ENCODE data around the gene TBXA2R.
A peak's percentile ranks its signal among the peaks of the same experiment; 100 is the strongest.

TBXA2R gene

GRCh38 chr19:3619631-3620012 lies 12.9 kb upstream of the TBXA2R start:
- DNase-seq (ENCODE audit: low read depth), result no peak

DNA sequence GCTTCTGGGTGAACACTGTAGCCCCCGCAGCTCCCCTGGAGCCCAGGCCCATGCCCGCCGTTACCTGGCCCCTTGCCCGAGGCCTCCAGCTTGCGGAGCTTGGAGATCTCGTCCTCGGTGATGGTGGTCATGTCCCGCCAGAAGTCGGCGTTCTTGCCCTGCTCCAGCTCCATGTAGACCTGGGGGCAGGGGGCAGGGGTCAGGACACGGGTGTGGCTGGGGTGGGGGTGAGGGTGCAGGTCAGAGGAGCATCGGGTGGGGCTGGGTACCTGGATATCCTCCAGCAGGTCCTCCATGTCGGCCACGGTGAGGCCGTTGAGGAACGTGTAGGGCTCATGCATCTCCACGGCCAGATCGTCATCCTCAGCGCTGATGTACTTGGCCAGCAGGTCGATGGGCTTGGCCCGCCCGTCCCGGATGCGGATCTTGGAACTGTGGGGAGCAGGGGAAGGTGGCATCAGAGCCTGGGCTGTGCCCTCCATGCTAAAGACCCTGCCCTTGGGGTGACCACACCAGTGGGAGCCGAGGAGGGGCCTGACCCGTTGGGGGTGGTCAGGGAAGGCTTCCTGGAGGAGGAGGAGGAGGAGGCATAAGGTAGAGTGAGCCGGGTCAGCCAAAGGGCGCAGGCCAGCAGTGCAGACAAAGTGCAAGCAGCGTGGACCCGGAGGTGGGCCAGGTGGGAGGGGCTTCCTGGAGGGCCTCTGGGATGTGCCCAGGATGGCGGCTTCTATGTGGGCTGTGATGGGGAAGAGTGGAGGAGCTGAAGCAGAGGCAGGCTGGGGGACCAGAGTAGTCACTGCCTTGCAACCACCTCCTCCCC lies 12.3 kb upstream of the TBXA2R start:
- DNase-seq (ENCODE audit: low read depth), result no peak

DNA sequence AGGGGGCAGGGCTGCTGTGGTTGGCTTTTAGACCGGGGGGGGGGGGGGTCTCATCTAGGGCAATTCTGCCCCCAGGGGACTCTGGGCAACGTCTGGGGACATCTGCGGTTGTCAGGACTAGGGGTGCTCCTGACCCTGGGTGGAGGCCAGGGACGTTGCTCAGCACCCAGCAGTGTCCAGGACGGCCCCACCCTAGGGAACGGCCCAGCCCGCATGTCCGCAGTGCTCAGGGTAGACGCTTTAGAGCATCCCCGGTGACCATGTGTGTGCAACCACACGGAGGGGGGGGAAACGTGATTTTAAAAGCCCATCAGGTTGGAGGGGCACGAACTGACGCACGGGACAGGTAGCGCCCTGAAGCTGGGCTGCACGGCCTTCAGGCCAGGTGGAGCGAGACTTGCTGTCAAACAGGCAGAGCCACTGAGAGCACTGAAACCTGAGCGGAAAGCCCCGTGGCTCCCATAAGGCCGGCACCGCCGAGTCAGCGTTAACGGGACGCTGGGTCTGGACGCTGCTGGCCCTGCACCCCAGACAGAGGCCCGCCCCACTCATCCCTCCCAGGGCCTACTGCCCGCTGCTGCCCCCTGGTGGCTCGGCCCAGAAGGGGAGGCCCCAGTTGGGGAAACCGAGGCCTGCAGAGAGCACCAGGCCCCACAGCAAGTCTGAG lies 11.6 kb upstream of the TBXA2R start:
- peak; percentile 36 for DNase-seq (ENCODE audit: low read depth)

- no peak for DNase-seq (ENCODE audit: low read depth)
Observed at GRCh38 chr19:3617463-3617862, 10.8 kb upstream of the TBXA2R start.

GRCh38 chr19:3615524-3616135 lies 9.0 kb upstream of the TBXA2R start:
- no peak for DNase-seq (ENCODE audit: low read depth)

DNA sequence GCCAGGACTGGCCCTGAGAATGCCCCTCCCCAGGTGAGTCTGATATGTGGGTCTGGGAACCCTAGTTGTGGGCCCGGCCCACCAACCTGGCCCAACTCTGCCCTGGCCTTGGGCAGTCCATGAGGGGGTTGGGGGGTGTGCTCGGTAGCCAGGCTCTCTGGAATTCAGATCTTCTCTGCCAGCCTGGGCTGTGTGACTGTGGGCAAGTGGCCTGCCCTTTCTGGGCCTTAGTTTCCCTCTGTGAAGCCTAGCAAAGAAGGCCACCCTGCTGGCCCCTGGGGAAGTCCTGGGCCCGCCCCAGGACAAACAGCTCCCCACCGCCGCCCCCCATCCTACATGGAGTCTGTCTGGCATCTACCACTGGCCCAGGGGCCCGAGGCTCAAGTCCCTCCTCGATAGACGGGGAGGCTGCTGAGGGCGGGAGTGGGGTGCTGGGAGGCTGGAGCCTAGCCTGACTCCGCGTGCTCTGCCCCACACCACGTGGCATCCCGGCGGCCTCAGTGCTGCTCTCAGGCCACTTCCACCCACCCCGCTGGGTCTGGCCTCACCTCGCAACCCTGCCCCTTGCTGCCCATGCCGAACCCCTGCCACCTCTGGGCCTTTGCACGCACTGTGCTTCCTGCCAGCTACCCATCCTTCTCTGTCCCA lies 8.3 kb upstream of the TBXA2R start:
- DNase-seq (ENCODE audit: low read depth), result no peak

- DNase-seq (ENCODE audit: low read depth), result no peak
Observed at GRCh38 chr19:3613818-3614661, 7.4 kb upstream of the TBXA2R start.

- DNase-seq (ENCODE audit: low read depth), result no peak
Observed at GRCh38 chr19:3612901-3613741, 6.4 kb upstream of the TBXA2R start.

DNA sequence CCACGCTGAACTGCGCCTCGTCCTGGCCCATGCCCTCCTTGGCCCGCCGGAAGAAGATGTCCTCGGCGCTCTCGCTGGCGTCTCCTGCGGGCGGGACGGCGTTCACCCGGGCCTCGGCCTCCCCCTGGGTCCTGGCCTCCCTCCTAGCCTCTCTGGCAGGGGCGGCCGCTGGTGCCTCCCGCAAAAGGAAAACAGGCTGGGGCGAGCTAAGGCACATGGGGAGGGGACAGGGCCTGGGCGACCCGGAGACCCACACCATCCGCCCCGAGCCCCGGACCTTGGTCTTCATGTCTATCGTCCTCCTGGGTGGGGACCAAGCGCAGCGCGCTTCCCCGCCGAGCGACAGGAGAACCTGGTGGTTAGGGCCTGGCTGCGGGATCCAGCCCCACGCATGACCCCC lies 5.7 kb upstream of the TBXA2R start:
- DNase-seq (ENCODE audit: low read depth), result no peak

GRCh38 chr19:3611841-3612240 lies 5.2 kb upstream of the TBXA2R start:
- no peak for DNase-seq (ENCODE audit: low read depth)

DNA sequence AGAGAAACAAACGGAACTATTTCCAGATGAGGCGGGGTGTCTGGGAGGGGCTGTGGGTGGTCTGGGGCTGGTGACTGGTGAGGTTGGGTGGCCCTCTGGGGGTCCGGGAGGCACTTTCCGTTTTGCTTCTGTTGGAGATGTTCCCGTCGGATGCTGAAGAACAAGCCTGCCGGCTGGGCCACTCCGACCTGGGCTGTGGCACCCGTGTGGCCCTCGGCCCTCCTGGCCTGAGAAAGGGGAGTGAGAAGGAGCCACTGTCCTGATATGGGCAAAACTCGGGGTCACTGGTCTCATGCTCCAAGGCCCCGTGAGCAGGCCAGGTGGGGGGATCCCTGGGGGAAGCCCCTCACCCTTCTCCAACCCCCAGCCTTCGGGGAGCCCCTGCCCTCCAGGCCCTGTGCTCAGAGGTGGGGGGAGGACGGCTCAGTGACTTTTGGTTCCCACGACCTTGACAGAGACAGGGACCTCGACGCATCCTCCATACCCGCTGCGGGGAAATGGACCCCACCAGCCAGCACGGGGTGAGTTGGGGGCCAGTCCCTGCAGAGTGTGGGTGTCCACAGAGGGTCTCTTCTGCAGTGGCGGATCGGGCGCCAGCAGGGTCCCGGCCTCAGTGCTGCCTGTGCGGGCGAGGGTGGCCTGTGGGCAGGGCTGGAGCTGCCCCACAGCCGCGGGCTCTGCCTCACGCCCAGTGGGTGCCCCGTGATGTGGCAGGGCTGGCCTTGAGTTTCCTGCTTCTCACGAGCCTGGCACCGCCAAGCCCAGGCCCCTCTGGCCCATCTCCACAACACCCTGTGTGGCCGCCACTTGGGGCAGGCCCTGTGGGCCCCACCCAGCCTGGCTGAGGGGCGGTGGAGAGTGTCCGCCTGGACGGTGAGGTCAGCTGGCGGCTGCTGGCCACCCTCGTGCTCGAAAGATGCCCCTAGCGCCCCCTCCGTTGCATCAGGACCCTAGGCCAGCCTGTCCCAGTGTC lies 4.4 kb upstream of the TBXA2R start:
- DNase-seq (ENCODE audit: low read depth), result no peak

- DNase-seq (ENCODE audit: low read depth), result no peak
Observed at GRCh38 chr19:3609779-3610719, 3.4 kb upstream of the TBXA2R start.

DNA sequence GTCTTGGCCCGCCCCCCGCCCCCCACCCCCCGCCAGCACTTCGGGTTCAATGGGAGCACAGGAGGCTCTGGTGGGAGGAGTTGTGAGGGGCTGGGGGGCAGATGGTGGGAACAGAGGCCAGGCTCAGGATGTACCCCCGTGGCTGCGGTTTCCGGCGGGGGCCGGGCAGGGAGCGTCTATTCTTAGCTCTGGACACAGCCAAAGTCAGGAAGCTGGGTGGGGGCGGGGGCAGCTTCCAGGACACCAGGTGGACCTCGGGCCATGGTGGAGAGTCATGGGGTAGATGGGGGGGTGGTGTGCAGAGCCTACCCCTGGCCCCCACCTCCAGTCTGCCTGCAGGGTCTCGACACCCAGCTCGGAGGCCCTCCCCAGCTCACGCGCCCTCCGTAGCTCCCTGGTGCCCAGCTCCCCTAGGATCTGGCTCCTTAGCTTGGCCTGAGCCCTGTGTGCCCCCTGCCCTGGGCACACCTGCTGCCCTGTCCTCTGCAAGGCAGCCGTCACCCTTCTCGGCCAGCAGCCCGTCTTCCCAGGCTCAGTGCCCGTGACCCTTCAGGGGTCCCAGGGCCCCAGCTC lies 2.2 kb upstream of the TBXA2R start:
- no peak for DNase-seq (ENCODE audit: low read depth)

DNA sequence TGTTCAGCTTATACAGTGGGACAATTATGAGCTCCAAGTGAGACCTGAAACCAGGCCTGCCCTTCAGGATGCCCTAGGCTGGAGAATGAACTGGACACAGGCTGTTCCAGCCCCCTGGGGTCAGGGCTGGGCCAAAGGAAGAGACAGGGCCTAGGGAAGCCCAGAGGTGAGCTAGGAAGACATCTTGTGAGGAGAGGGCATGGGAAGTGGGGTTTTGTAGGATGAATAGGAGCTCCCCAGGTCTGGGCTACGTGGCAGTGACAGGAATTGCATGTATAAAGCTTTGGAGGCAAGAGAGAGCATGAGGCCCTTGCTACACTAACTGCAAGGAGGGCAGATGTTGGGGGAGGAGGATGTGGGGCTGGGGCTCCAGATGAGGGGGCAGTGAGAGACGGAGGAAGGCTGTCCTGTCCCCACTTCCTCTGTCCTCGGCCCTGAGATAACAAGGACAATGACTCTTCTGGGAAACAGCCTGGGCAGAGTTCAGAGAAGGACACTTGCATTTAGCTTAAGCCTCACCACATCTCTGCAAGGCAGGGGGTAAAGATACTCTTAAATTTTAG lies 1.5 kb upstream of the TBXA2R start:
- no peak for DNase-seq (ENCODE audit: low read depth)

DNA sequence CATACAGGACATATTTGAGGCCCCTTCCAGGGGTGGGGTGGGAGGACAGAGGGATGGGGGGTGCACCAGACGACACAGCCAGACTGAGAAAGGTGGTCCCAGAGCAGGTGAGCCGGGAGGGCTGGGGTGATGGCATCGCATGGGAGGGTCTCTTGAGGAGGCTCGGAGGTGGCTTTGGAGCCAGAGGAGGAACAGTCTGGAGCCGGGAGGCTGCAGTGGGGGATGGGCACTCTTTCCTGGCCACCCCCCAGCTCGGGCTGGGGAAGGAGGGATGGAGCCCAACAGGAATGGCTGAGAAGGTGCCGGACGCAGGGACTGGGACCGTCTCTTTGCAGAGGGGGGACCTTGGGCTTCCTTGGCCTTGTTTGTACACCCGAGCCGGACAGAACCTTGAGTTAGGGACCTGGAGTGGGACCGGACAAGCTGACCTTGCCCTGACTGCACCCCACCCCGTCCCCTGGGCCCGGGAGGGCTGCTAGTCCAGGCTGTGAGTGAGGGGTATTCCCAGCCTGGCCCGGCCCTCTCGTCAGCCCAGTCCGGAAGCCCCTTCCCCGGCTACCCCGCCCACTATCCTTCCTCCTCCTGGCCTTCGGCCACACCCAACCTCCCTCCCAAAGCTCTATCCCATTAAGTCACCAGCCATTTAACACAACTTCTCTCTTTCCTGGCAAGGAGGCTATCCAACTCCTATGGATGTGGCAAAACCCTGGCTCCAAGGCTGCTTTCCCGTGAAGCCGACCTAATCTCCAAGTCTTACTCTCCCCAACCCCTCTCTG lies 816 bp upstream of the TBXA2R start:
- DNase-seq (ENCODE audit: low read depth), result no peak

DNA sequence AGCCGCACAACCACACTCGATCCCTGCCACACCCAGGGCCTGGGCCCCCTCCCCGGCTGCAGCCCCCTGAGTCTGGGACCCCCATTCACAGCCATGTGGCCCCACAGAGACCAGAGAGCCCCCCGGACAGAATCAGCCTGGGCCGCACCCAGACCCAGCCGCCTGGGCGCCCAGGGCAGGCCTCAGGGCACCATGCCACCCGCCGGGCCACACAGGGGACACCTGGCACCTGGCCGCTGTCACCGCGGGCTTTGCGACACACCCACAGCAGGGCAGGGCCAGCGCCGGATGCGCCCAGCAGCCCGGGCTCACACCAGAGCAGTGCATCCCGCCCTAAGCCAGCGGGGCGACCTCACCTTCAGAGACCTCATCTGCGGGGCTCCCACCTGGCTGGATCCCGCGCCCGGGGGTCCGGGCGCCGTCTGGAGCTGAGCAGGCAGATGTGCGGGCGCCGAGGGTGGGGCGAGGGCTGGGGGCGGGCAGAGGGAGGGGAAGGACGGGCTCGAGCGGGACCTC lies 443 bp downstream of the TBXA2R start:
- no peak for DNase-seq (ENCODE audit: low read depth)

GRCh38 chr19:3605770-3606169 lies 905 bp downstream of the TBXA2R start:
- no peak for DNase-seq (ENCODE audit: low read depth)
